Activated CD4-positive, alpha-beta T cell treated with anti-CD3 and anti-CD28 coated beads, Interleukin-2, amount 50 U/mL, for 1 hour (primary cell): ENCODE measurements around the gene TPI1.
"Not testable (repeated sequence)": the region's sequence is repeated elsewhere in the genome, so short reads cannot be mapped to it uniquely, and the experiment has no call there.

Experiments
- DNase-seq: peaks from one replicate; pipeline ENCODE4 v3.0.0-alpha.2; 2020

TPI1 gene

GRCh38 chr12:6869049-6870021, 2.0 kb downstream of the TPI1 start:
- peak; percentile 88 for DNase-seq

GRCh38 chr12:6870304-6870703, 3.0 kb downstream of the TPI1 start:
- DNase-seq = not testable (repeated sequence)

GRCh38 chr12:6871052-6871957, 4.0 kb downstream of the TPI1 start:
- DNase-seq = no peak

- DNase-seq = peak; percentile 83
These were observed 5.0 kb downstream of the TPI1 start for GRCh38 chr12:6872073-6873048.

GRCh38 chr12:6873094-6874014, 6.0 kb downstream of the TPI1 start, which contains the start of gene SPSB2:
TSS of gene SPSB2 (minus strand) at chr12:6873303. CDS start at chr12:6872901, 402 bp downstream.
- peak; percentile 99 for DNase-seq

GRCh38 chr12:6874015-6874368, 6.7 kb downstream of the TPI1 start:
- DNase-seq = not testable (repeated sequence)

- DNase-seq = not testable (repeated sequence)
These were observed 12.5 kb downstream of the TPI1 start for GRCh38 chr12:6879824-6880223.

- DNase-seq = no peak
These were observed 15.9 kb downstream of the TPI1 start for GRCh38 chr12:6883252-6883651.

- DNase-seq = no peak
These were observed 16.4 kb downstream of the TPI1 start for GRCh38 chr12:6883683-6884082.

- no peak for DNase-seq
These were observed 17.2 kb downstream of the TPI1 start for GRCh38 chr12:6884539-6884938.

- DNase-seq = not testable (repeated sequence)
These were observed 19.1 kb downstream of the TPI1 start for GRCh38 chr12:6886206-6886999.

GRCh38 chr12:6887460-6887859, 20.1 kb downstream of the TPI1 start:
- DNase-seq = no peak

- no peak for DNase-seq
These were observed 21.0 kb downstream of the TPI1 start for GRCh38 chr12:6888360-6888759.

GRCh38 chr12:6888794-6889193, 21.5 kb downstream of the TPI1 start:
- DNase-seq = not testable (repeated sequence)

GRCh38 chr12:6889775-6890573, 22.6 kb downstream of the TPI1 start:
- not testable (repeated sequence) for DNase-seq

- DNase-seq = peak; percentile 99
These were observed 23.7 kb downstream of the TPI1 start for GRCh38 chr12:6890789-6891645.

- no peak for DNase-seq
These were observed 24.3 kb downstream of the TPI1 start for GRCh38 chr12:6891646-6892001.

GRCh38 chr12:6892683-6893082, 25.4 kb downstream of the TPI1 start:
- DNase-seq = not testable (repeated sequence)
